Measurements from ENCODE around the gene DDX42.

DDX42 gene

GRCh38 chr17:63780507-63780906 lies 6.5 kb downstream of the DDX42 start:
- no peak for DNase-seq (ENCODE audit: low read depth)
- no peak for TF ChIP-seq CTCF (conservative IDR thresholded peaks at IDR 0.05; ENCODE audit: low read length)
- no peak overlapping the region for H3K4me3 ChIP-seq (ENCODE audit: low read length)

- no peak overlapping the region for H3K4me3 ChIP-seq (ENCODE audit: low read length)
- no peak for TF ChIP-seq CTCF (conservative IDR thresholded peaks at IDR 0.05; ENCODE audit: low read length)
- DNase-seq (ENCODE audit: low read depth): no peak
Measured at GRCh38 chr17:63780928-63781327, 7.0 kb downstream of the DDX42 start.

GRCh38 chr17:63783522-63783921 lies 9.6 kb downstream of the DDX42 start:
- no peak for TF ChIP-seq CTCF (conservative IDR thresholded peaks at IDR 0.05; ENCODE audit: low read length)
- DNase-seq (ENCODE audit: low read depth): no peak
- no peak overlapping the region for H3K4me3 ChIP-seq (ENCODE audit: low read length)

- no peak overlapping the region for H3K4me3 ChIP-seq (ENCODE audit: low read length)
- peak; percentile 54 for DNase-seq (ENCODE audit: low read depth)
- no peak for TF ChIP-seq CTCF (conservative IDR thresholded peaks at IDR 0.05; ENCODE audit: low read length)
Measured at GRCh38 chr17:63785556-63785955, 11.6 kb downstream of the DDX42 start.

- H3K4me3 ChIP-seq (ENCODE audit: low read length): no peak overlapping the region
- TF ChIP-seq CTCF (conservative IDR thresholded peaks at IDR 0.05; ENCODE audit: low read length): no peak
Measured at GRCh38 chr17:63786117-63786516, 12.1 kb downstream of the DDX42 start.

GRCh38 chr17:63786971-63787711 lies 13.2 kb downstream of the DDX42 start:
- DNase-seq (ENCODE audit: low read depth): no peak
- no peak for TF ChIP-seq CTCF (conservative IDR thresholded peaks at IDR 0.05; ENCODE audit: low read length)
- no peak overlapping the region for H3K4me3 ChIP-seq (ENCODE audit: low read length)

More at GRCh38 chr17:63786117-63786516, 12.1 kb downstream of the DDX42 start:
- DNase-seq (ENCODE audit: low read depth): no peak

GRCh38 chr17:63790057-63790456 lies 16.1 kb downstream of the DDX42 start:
- H3K4me3 ChIP-seq (ENCODE audit: low read length): no peak overlapping the region
- TF ChIP-seq CTCF (conservative IDR thresholded peaks at IDR 0.05; ENCODE audit: low read length): no peak
- no peak for DNase-seq (ENCODE audit: low read depth)

Data from AG10803 (cell line).